GM21367 (cell line): Measurements from ENCODE around the gene CLMN.
"Not testable (repeated sequence)": the region's sequence is repeated elsewhere in the genome, so short reads cannot be mapped to it uniquely, and the experiment has no call there.

Source experiments
- ATAC-seq: cut with Tn5 transposase; IDR thresholded peaks from one replicate; pipeline ENCODE4 v1.9.1; 2021; ENCODE audit not compliant: unreplicated experiment

The CLMN gene

GRCh38 chr14:95142208-95142607 lies 177.5 kb downstream of the CLMN start:
- ATAC-seq = no peak

- ATAC-seq = no peak
Observed at GRCh38 chr14:95141684-95142083, 178.0 kb downstream of the CLMN start.

- ATAC-seq = no peak
Observed at GRCh38 chr14:95140060-95140858, 179.4 kb downstream of the CLMN start.

- ATAC-seq = no peak
Observed at GRCh38 chr14:95138876-95139275, 180.8 kb downstream of the CLMN start.

GRCh38 chr14:95138455-95138854 lies 181.3 kb downstream of the CLMN start:
- not testable (repeated sequence) for ATAC-seq

- no peak for ATAC-seq
Observed at GRCh38 chr14:95137804-95138167, 181.9 kb downstream of the CLMN start.

GRCh38 chr14:95137164-95137803 lies 182.4 kb downstream of the CLMN start:
- ATAC-seq = no peak

GRCh38 chr14:95136631-95137030 lies 183.1 kb downstream of the CLMN start:
- no peak for ATAC-seq

GRCh38 chr14:95134304-95134933 lies 185.3 kb downstream of the CLMN start:
- ATAC-seq = no peak

GRCh38 chr14:95133282-95133681 lies 186.4 kb downstream of the CLMN start:
- ATAC-seq = no peak

- ATAC-seq = no peak
Observed at GRCh38 chr14:95132760-95133159, 186.9 kb downstream of the CLMN start.
